GM18499 (cell line): ENCODE results near the gene LINC01488.

Experiments used
- ATAC-seq: cut with Tn5 transposase; IDR thresholded peaks from one replicate; pipeline ENCODE4 v1.9.1; 2021; ENCODE audit warnings: moderate number of reproducible peaks; ENCODE audit not compliant: insufficient read depth, unreplicated experiment

Gene LINC01488

GRCh38 chr11:69501891-69502860 lies 20.7 kb downstream of the LINC01488 start:
- ATAC-seq, result no peak

GRCh38 chr11:69504127-69504526 lies 22.7 kb downstream of the LINC01488 start:
- ATAC-seq, result no peak

- ATAC-seq, result no peak
Observed at GRCh38 chr11:69504576-69505335, 23.3 kb downstream of the LINC01488 start.

GRCh38 chr11:69508974-69509373 lies 27.5 kb downstream of the LINC01488 start:
- no peak for ATAC-seq

GRCh38 chr11:69509381-69509780 lies 27.9 kb downstream of the LINC01488 start:
- ATAC-seq, result no peak

- ATAC-seq, result no peak
Observed at GRCh38 chr11:69509846-69510390, 28.5 kb downstream of the LINC01488 start.

GRCh38 chr11:69510471-69511357 lies 29.3 kb downstream of the LINC01488 start:
- no peak for ATAC-seq

GRCh38 chr11:69511358-69512055 lies 30.0 kb downstream of the LINC01488 start:
- ATAC-seq, result no peak

- ATAC-seq, result no peak
Observed at GRCh38 chr11:69512136-69512535, 30.7 kb downstream of the LINC01488 start.

- no peak for ATAC-seq
Observed at GRCh38 chr11:69512790-69513189, 31.3 kb downstream of the LINC01488 start.

GRCh38 chr11:69513196-69513595 lies 31.7 kb downstream of the LINC01488 start:
- no peak for ATAC-seq

- no peak for ATAC-seq
Observed at GRCh38 chr11:69513663-69514224, 32.3 kb downstream of the LINC01488 start.

- ATAC-seq, result no peak
Observed at GRCh38 chr11:69514771-69515170, 33.3 kb downstream of the LINC01488 start.

GRCh38 chr11:69515271-69516245 lies 34.1 kb downstream of the LINC01488 start:
- ATAC-seq, result no peak

- ATAC-seq, result no peak
Observed at GRCh38 chr11:69516526-69516925, 35.1 kb downstream of the LINC01488 start.

GRCh38 chr11:69518081-69518950 lies 36.9 kb downstream of the LINC01488 start:
- no peak for ATAC-seq
